ENCODE data around the gene STAB1. TPM values are rescaled to one million over a fixed set of nuclear protein-coding genes. Genes with fewer than 3 reads are reported as not detected.

Gene STAB1
- total and polyA plus RNA-seq, 2 of the 13 experiments (the other 11 are each of a cell fraction or from before 2014, with no cell fraction given): 0.09 to 0.34 TPM

DNA sequence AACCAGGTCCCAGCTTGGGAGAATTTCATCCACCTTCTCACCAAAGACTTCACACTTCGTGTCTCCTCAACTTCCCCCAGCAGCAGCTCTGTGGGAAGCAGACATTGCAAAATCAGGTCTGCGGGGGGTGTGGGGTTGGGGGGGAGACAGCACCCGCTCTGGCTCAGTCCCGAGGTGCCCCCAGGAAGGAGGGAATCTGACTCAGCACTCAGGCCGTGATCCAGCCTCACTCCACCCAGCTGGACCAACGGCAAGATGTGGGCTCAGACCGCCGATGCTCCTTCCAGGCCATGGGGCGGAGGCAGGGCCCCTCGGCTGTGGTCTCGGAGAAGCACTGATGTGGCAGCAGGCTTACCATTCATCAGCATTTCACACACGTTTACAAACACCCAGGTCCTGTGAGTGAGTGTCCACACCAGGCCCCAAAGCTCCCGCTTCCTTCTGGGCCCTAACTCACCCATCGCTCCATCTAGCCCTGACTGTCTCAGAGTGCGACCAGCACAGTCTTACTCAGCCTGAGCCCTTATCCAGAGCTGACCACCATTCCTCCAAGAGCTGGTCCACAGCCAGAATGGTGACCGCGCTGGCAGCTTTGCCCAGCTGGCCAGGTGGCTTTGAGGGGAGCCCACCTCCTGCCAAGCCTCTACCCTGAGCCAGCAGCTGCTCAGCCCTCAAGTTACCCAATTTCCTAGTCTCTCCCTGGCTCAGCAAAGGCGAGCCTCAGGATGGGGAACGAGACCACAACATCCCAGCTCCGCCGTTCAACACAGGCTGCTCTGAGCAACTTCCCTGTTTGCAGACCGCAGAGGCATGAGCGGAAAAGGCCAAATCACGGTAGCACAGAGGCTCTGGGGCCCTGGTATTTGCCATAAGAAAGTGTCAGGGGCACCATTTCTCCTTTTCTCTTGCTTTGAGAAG, 3.3 kb downstream of the STAB1 start (continued):
- TF ChIP-seq, protein P1, sequence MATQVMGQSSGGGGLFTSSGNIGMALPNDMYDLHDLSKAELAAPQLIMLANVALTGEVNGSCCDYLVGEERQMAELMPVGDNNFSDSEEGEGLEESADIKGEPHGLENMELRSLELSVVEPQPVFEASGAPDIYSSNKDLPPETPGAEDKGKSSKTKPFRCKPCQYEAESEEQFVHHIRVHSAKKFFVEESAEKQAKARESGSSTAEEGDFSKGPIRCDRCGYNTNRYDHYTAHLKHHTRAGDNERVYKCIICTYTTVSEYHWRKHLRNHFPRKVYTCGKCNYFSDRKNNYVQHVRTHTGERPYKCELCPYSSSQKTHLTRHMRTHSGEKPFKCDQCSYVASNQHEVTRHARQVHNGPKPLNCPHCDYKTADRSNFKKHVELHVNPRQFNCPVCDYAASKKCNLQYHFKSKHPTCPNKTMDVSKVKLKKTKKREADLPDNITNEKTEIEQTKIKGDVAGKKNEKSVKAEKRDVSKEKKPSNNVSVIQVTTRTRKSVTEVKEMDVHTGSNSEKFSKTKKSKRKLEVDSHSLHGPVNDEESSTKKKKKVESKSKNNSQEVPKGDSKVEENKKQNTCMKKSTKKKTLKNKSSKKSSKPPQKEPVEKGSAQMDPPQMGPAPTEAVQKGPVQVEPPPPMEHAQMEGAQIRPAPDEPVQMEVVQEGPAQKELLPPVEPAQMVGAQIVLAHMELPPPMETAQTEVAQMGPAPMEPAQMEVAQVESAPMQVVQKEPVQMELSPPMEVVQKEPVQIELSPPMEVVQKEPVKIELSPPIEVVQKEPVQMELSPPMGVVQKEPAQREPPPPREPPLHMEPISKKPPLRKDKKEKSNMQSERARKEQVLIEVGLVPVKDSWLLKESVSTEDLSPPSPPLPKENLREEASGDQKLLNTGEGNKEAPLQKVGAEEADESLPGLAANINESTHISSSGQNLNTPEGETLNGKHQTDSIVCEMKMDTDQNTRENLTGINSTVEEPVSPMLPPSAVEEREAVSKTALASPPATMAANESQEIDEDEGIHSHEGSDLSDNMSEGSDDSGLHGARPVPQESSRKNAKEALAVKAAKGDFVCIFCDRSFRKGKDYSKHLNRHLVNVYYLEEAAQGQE (IDR thresholded peaks at IDR 0.05; ENCODE audit: borderline replicate concordance in 1 of 2, low read depth in 1 of 2, low read length in 2 of 2): no peak
- TF ChIP-seq MIXL1 (CRISPR knock-in tag; IDR thresholded peaks at IDR 0.05): no peak
- no peak for TF ChIP-seq TCF7L2 (IDR thresholded peaks at IDR 0.05; ENCODE audit: low read depth, low read length)
- no peak for TF ChIP-seq ZNF224 (CRISPR knock-in tag; IDR thresholded peaks at IDR 0.05)
- no peak for TF ChIP-seq SNAPC2 (CRISPR knock-in tag; IDR thresholded peaks at IDR 0.05)
- TF ChIP-seq SUZ12 (IDR thresholded peaks at IDR 0.05; ENCODE audit: low read depth, low read length): no peak

GRCh38 chr3:52501046-52501445, 5.9 kb downstream of the STAB1 start:
- no TSS peak for BruUV-seq (replicated peaks)
- Histone ChIP-seq H3K79me2 (ENCODE audit: insufficient read depth, low read length) (no peaks in the 10 kb centered on the region), H3K9me3 (ENCODE audit: low read length) (no peaks in the 10 kb centered on the region), H3K36me3 (replicated peaks in 1 of 2; ENCODE audit: control insufficient read depth in 1 of 2, insufficient read depth in 2 of 2, low read length in 2 of 2) (no peaks in the 10 kb centered on the region), H3K4me2 (ENCODE audit: low read depth, low read length) (no peak overlapping the region), H2AFZ (ENCODE audit: low read length) (no peak overlapping the region), H3K27ac (ENCODE audit: extremely low read length, insufficient read depth, low read length) (no peak overlapping the region), H3K27me3 (ENCODE audit: control insufficient read depth in 1 of 2, insufficient read depth in 2 of 2, low read length in 2 of 2) (peaks cover 15 to 66% of the 10 kb centered on the region in 2 experiments; a peak in 4 of 5 replicates), H3K4me1 (ENCODE audit: insufficient read depth, low read length) (peaks cover 12% of the 10 kb centered on the region), H4K20me1 (ENCODE audit: insufficient read depth, low read length) (no peaks in the 10 kb centered on the region), H3K4me3 (replicated peaks in 1 of 3; ENCODE audit: insufficient read depth in 1 of 3, low read depth in 2 of 3, low read length in 3 of 3) (no peak overlapping the region), H3K9ac (ENCODE audit: insufficient read depth, low read depth, low read length) (no peak overlapping the region)
- ATAC-seq (peak; percentile 9; the same call in 1 of the 3 replicates), DNase-seq (ENCODE audit: low spot score) (no peak), FAIRE-seq (no peak)
- intact Hi-C loops (cut with micrococcal nuclease; ENCODE audit: unreplicated experiment): no loop called here
- CTCF ChIA-PET (ENCODE audit: low intra/inter-chr PET ratio, low total read pairs): no interaction called here
- in situ Hi-C loops (cut with HindIII; ENCODE audit: extremely low pct_ligation_motif_present, low pct_unique_long_range_greater_than_20kb): no loop called here
- WGBS (ENCODE audit: low lambda C conversion rate): 10% methylated on average over 6 of the region's 11 CpGs
- POLR2A ChIA-PET: no interaction called here
- TF ChIP-seq, protein P2, sequence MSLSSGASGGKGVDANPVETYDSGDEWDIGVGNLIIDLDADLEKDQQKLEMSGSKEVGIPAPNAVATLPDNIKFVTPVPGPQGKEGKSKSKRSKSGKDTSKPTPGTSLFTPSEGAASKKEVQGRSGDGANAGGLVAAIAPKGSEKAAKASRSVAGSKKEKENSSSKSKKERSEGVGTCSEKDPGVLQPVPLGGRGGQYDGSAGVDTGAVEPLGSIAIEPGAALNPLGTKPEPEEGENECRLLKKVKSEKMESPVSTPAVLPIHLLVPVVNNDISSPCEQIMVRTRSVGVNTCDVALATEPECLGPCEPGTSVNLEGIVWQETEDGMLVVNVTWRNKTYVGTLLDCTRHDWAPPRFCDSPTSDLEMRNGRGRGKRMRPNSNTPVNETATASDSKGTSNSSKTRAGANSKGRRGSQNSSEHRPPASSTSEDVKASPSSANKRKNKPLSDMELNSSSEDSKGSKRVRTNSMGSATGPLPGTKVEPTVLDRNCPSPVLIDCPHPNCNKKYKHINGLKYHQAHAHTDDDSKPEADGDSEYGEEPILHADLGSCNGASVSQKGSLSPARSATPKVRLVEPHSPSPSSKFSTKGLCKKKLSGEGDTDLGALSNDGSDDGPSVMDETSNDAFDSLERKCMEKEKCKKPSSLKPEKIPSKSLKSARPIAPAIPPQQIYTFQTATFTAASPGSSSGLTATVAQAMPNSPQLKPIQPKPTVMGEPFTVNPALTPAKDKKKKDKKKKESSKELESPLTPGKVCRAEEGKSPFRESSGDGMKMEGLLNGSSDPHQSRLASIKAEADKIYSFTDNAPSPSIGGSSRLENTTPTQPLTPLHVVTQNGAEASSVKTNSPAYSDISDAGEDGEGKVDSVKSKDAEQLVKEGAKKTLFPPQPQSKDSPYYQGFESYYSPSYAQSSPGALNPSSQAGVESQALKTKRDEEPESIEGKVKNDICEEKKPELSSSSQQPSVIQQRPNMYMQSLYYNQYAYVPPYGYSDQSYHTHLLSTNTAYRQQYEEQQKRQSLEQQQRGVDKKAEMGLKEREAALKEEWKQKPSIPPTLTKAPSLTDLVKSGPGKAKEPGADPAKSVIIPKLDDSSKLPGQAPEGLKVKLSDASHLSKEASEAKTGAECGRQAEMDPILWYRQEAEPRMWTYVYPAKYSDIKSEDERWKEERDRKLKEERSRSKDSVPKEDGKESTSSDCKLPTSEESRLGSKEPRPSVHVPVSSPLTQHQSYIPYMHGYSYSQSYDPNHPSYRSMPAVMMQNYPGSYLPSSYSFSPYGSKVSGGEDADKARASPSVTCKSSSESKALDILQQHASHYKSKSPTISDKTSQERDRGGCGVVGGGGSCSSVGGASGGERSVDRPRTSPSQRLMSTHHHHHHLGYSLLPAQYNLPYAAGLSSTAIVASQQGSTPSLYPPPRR (CRISPR knock-in tag; IDR thresholded peaks at IDR 0.05; ENCODE audit: borderline replicate concordance): no peak
- TF ChIP-seq RXRB (CRISPR knock-in tag; IDR thresholded peaks at IDR 0.05; ENCODE audit: borderline replicate concordance) (no peak), ELK4 (CRISPR knock-in tag; IDR thresholded peaks at IDR 0.05; ENCODE audit: borderline replicate concordance) (no peak), ZNF329 (CRISPR knock-in tag; IDR thresholded peaks at IDR 0.05; ENCODE audit: low read depth) (no peak), ZKSCAN1 (IDR thresholded peaks at IDR 0.05; ENCODE audit: low read length) (no peak)

Data from HepG2 (cell line).